ENCODE results near the gene ZSWIM1. TPM values are rescaled to one million over a fixed set of nuclear protein-coding genes. Genes with fewer than 3 reads are reported as not detected.

The ZSWIM1 gene
- total and polyA plus RNA-seq, 2 of the 13 experiments (the other 11 are each of a cell fraction or from before 2014, with no cell fraction given): 9.5 to 11.7 TPM

DNA sequence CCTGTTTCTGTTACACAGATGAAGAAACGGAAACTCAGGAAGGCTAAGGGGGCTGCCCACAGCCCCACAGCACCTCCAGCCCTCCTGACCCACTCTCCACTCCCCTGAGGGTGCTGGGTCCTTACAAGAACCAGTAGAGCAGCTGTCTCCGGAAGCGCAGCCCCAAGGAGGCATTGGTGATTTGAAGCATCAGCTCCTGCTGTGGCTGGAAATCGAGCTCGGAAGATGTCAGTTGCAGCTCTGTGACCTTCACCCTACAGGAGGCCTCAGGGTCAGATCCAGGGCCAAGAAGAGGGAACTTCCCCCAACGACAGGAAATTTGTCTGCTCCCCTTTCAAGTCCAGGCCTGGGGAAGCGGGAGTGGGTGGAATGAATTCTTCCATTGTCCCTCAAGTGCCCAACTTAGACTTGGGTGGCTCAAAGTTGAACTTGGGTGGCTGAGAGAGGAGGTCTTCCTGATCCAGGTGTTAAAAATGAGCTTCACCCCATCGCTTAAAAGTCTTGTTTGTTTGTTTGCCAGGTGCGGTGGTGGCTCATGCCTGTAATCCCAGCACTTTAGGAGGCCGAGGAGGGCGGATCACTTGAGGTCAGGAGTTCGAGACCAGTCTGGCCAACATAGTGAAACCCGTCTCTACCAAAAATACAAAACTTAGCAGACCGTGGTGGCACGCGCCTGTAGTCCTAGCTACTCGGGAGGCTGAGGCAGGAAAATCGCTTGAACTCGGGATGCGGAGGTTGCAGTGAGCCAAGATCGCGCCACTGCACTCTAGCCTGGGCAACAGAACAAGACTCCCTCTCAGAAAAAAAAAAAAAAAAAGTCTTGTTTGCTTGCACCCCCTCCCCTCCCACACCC lies 29.0 kb downstream of the ZSWIM1 start (continued):
- TF ChIP-seq, protein P1, sequence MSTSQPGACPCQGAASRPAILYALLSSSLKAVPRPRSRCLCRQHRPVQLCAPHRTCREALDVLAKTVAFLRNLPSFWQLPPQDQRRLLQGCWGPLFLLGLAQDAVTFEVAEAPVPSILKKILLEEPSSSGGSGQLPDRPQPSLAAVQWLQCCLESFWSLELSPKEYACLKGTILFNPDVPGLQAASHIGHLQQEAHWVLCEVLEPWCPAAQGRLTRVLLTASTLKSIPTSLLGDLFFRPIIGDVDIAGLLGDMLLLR (CRISPR knock-in tag; IDR thresholded peaks at IDR 0.05): no peak
- TF ChIP-seq, protein P2, sequence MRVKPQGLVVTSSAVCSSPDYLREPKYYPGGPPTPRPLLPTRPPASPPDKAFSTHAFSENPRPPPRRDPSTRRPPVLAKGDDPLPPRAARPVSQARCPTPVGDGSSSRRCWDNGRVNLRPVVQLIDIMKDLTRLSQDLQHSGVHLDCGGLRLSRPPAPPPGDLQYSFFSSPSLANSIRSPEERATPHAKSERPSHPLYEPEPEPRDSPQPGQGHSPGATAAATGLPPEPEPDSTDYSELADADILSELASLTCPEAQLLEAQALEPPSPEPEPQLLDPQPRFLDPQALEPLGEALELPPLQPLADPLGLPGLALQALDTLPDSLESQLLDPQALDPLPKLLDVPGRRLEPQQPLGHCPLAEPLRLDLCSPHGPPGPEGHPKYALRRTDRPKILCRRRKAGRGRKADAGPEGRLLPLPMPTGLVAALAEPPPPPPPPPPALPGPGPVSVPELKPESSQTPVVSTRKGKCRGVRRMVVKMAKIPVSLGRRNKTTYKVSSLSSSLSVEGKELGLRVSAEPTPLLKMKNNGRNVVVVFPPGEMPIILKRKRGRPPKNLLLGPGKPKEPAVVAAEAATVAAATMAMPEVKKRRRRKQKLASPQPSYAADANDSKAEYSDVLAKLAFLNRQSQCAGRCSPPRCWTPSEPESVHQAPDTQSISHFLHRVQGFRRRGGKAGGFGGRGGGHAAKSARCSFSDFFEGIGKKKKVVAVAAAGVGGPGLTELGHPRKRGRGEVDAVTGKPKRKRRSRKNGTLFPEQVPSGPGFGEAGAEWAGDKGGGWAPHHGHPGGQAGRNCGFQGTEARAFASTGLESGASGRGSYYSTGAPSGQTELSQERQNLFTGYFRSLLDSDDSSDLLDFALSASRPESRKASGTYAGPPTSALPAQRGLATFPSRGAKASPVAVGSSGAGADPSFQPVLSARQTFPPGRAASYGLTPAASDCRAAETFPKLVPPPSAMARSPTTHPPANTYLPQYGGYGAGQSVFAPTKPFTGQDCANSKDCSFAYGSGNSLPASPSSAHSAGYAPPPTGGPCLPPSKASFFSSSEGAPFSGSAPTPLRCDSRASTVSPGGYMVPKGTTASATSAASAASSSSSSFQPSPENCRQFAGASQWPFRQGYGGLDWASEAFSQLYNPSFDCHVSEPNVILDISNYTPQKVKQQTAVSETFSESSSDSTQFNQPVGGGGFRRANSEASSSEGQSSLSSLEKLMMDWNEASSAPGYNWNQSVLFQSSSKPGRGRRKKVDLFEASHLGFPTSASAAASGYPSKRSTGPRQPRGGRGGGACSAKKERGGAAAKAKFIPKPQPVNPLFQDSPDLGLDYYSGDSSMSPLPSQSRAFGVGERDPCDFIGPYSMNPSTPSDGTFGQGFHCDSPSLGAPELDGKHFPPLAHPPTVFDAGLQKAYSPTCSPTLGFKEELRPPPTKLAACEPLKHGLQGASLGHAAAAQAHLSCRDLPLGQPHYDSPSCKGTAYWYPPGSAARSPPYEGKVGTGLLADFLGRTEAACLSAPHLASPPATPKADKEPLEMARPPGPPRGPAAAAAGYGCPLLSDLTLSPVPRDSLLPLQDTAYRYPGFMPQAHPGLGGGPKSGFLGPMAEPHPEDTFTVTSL (CRISPR knock-in tag; IDR thresholded peaks at IDR 0.05; ENCODE audit: borderline replicate concordance): peak; percentile 53; the same call in 1 of the 2 replicates
- TF ChIP-seq ZKSCAN5 (CRISPR knock-in tag; IDR thresholded peaks at IDR 0.05): no peak
- TF ChIP-seq, protein P3, sequence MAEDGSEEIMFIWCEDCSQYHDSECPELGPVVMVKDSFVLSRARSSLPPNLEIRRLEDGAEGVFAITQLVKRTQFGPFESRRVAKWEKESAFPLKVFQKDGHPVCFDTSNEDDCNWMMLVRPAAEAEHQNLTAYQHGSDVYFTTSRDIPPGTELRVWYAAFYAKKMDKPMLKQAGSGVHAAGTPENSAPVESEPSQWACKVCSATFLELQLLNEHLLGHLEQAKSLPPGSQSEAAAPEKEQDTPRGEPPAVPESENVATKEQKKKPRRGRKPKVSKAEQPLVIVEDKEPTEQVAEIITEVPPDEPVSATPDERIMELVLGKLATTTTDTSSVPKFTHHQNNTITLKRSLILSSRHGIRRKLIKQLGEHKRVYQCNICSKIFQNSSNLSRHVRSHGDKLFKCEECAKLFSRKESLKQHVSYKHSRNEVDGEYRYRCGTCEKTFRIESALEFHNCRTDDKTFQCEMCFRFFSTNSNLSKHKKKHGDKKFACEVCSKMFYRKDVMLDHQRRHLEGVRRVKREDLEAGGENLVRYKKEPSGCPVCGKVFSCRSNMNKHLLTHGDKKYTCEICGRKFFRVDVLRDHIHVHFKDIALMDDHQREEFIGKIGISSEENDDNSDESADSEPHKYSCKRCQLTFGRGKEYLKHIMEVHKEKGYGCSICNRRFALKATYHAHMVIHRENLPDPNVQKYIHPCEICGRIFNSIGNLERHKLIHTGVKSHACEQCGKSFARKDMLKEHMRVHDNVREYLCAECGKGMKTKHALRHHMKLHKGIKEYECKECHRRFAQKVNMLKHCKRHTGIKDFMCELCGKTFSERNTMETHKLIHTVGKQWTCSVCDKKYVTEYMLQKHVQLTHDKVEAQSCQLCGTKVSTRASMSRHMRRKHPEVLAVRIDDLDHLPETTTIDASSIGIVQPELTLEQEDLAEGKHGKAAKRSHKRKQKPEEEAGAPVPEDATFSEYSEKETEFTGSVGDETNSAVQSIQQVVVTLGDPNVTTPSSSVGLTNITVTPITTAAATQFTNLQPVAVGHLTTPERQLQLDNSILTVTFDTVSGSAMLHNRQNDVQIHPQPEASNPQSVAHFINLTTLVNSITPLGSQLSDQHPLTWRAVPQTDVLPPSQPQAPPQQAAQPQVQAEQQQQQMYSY (CRISPR knock-in tag; IDR thresholded peaks at IDR 0.05): no peak
- TF ChIP-seq, protein P4, sequence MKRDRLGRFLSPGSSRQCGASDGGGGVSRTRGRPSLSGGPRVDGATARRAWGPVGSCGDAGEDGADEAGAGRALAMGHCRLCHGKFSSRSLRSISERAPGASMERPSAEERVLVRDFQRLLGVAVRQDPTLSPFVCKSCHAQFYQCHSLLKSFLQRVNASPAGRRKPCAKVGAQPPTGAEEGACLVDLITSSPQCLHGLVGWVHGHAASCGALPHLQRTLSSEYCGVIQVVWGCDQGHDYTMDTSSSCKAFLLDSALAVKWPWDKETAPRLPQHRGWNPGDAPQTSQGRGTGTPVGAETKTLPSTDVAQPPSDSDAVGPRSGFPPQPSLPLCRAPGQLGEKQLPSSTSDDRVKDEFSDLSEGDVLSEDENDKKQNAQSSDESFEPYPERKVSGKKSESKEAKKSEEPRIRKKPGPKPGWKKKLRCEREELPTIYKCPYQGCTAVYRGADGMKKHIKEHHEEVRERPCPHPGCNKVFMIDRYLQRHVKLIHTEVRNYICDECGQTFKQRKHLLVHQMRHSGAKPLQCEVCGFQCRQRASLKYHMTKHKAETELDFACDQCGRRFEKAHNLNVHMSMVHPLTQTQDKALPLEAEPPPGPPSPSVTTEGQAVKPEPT (CRISPR knock-in tag; IDR thresholded peaks at IDR 0.05; ENCODE audit: low read depth): peak; percentile 69; the same call in 1 of the 2 replicates
- no peak for TF ChIP-seq ELF4 (CRISPR knock-in tag; IDR thresholded peaks at IDR 0.05; ENCODE audit: borderline replicate concordance)
- peak; percentile 64; the same call in 1 of the 2 replicates for TF ChIP-seq ZNF605 (CRISPR knock-in tag; IDR thresholded peaks at IDR 0.05)
- TF ChIP-seq MBD4 (IDR thresholded peaks at IDR 0.05; ENCODE audit: borderline replicate concordance, low read length): no peak
- no peak for TF ChIP-seq ZBTB1 (CRISPR knock-in tag; IDR thresholded peaks at IDR 0.05; ENCODE audit: borderline replicate concordance)
- TF ChIP-seq ZNF274 (CRISPR knock-in tag; IDR thresholded peaks at IDR 0.05): no peak
- no peak for TF ChIP-seq ATF6 (CRISPR knock-in tag; conservative IDR thresholded peaks at IDR 0.05)
- TF ChIP-seq NFIB (CRISPR knock-in tag; IDR thresholded peaks at IDR 0.05; ENCODE audit: borderline replicate concordance): no peak
